ENCODE measurements around the gene USP22.

Gene USP22

GRCh38 chr17:21018894-21019293 is 23.9 kb downstream of the USP22 start:
- no peak overlapping the region for H3K27ac ChIP-seq
- TF ChIP-seq ZFX (IDR thresholded peaks at IDR 0.05; ENCODE audit: borderline replicate concordance), result no peak
- TF ChIP-seq, protein P1, sequence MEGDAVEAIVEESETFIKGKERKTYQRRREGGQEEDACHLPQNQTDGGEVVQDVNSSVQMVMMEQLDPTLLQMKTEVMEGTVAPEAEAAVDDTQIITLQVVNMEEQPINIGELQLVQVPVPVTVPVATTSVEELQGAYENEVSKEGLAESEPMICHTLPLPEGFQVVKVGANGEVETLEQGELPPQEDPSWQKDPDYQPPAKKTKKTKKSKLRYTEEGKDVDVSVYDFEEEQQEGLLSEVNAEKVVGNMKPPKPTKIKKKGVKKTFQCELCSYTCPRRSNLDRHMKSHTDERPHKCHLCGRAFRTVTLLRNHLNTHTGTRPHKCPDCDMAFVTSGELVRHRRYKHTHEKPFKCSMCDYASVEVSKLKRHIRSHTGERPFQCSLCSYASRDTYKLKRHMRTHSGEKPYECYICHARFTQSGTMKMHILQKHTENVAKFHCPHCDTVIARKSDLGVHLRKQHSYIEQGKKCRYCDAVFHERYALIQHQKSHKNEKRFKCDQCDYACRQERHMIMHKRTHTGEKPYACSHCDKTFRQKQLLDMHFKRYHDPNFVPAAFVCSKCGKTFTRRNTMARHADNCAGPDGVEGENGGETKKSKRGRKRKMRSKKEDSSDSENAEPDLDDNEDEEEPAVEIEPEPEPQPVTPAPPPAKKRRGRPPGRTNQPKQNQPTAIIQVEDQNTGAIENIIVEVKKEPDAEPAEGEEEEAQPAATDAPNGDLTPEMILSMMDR (IDR thresholded peaks at IDR 0.05), result no peak

- TF ChIP-seq ZFX (IDR thresholded peaks at IDR 0.05; ENCODE audit: borderline replicate concordance), result no peak
- TF ChIP-seq, protein P1 (IDR thresholded peaks at IDR 0.05), result no peak
- no peak overlapping the region for H3K27ac ChIP-seq
Observed at GRCh38 chr17:21017861-21018260, 24.9 kb downstream of the USP22 start.

DNA sequence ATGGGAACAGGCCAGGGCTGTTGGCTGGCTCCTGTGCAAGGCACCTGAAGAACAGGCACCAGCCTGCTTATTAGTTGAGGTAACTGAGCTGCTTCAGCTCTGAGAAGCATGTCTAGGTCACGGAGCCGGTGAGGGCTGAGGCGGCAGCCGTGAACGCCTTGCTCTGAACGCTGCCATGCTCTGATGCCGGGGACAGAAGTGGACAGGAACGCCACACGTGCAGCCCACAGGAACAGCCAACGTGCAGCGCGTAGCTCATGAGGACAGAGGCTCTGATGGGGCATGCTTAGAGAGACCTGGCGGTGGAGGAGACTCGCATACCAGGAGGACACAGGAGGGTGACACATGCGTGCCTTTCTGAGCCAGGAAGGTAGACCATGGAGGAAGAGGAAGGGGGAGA is 25.6 kb downstream of the USP22 start:
- TF ChIP-seq, protein P1 (IDR thresholded peaks at IDR 0.05), result no peak
- TF ChIP-seq ZFX (IDR thresholded peaks at IDR 0.05; ENCODE audit: borderline replicate concordance), result no peak
- H3K27ac ChIP-seq, result no peak overlapping the region

- no peak overlapping the region for H3K27ac ChIP-seq
- TF ChIP-seq, protein P1 (IDR thresholded peaks at IDR 0.05), result no peak
- no peak for TF ChIP-seq ZFX (IDR thresholded peaks at IDR 0.05; ENCODE audit: borderline replicate concordance)
Observed at GRCh38 chr17:21016826-21017225, 26.0 kb downstream of the USP22 start.

DNA sequence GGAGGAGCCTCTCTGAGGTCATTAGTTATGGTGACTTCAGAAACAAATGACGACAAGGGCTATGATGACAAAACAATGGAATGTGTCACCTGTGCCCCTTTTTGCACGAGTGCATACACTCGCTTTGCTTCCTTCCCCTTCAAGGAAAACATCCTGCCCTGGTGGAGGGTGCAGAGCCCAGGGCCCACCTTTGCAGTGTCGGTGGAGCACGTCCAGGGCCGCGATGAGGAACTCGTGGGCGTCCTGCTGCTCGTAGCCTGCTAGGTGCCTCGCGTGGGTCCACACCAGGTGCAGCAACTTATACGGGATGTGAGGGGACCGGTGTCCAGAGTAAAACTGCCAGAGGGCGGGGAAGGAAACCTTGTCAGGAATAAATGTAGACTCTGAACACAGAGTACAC is 27.2 kb downstream of the USP22 start:
- no peak for TF ChIP-seq ZFX (IDR thresholded peaks at IDR 0.05; ENCODE audit: borderline replicate concordance)
- TF ChIP-seq, protein P1 (IDR thresholded peaks at IDR 0.05), result no peak
- H3K27ac ChIP-seq, result no peak overlapping the region

DNA sequence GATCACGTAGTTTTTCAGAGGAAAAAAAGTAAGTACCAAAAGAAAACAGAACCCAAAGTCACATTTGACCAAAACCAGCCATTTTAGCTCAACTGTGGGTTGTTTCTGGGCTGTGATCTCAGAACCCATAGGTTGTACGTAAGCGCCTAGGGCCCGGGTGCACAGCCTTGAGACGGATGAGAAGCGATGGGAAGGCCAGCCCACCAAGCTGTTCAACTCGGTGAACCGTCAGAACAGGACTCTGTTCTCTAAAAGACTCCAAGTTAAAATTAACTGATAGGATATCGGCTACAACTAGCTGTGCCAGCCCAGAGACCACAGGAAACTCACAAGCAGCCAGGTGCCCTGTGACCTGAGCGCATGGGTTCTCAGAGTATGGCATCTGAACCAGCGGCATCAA is 28.3 kb downstream of the USP22 start:
- TF ChIP-seq, protein P1 (IDR thresholded peaks at IDR 0.05), result no peak
- no peak for TF ChIP-seq ZFX (IDR thresholded peaks at IDR 0.05; ENCODE audit: borderline replicate concordance)
- H3K27ac ChIP-seq, result no peak overlapping the region

DNA sequence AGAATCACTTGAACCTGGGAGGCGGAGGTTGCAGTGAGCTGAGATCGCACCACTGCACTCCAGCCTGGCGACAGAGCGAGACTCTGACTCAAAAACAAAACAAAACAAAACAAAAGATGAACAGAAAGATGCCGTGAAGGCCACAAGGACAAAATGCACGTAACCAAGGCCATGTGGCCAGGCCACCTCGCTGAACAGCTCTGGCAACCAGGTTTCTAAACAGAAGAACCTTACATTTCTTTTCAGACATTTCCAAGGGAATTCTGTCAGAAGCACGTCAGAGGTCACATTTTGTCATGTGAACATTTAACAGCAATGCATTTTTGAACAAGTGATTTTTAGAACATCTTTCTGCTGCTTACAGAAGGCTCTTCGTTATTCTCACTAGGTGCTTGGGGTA is 28.8 kb downstream of the USP22 start:
- TF ChIP-seq, protein P1 (IDR thresholded peaks at IDR 0.05), result no peak
- no peak for TF ChIP-seq ZFX (IDR thresholded peaks at IDR 0.05; ENCODE audit: borderline replicate concordance)
- H3K27ac ChIP-seq, result no peak overlapping the region

Data from 22Rv1 (cell line).